ENCODE results near the gene OPCML.

OPCML gene

GRCh38 chr11:132674151-132674550 lies 858.1 kb downstream of the OPCML start:
- no peak for DNase-seq (ENCODE audit: low read depth, low spot score)

- no peak for DNase-seq (ENCODE audit: low read depth, low spot score)
Observed at GRCh38 chr11:132671851-132672370, 860.4 kb downstream of the OPCML start.

- DNase-seq (ENCODE audit: low read depth, low spot score), result no peak
Observed at GRCh38 chr11:132670921-132671675, 861.2 kb downstream of the OPCML start.

- DNase-seq (ENCODE audit: low read depth, low spot score), result no peak
Observed at GRCh38 chr11:132669949-132670348, 862.4 kb downstream of the OPCML start.

- DNase-seq (ENCODE audit: low read depth, low spot score), result no peak
Observed at GRCh38 chr11:132665205-132665604, 867.1 kb downstream of the OPCML start.

GRCh38 chr11:132658696-132659095 lies 873.6 kb downstream of the OPCML start:
- DNase-seq (ENCODE audit: low read depth, low spot score), result no peak

- DNase-seq (ENCODE audit: low read depth, low spot score), result no peak
Observed at GRCh38 chr11:132658004-132658403, 874.3 kb downstream of the OPCML start.

- no peak for DNase-seq (ENCODE audit: low read depth, low spot score)
Observed at GRCh38 chr11:132655187-132655855, 877.0 kb downstream of the OPCML start.

- DNase-seq (ENCODE audit: low read depth, low spot score), result no peak
Observed at GRCh38 chr11:132653237-132653636, 879.1 kb downstream of the OPCML start.

GRCh38 chr11:132650969-132651720 lies 881.2 kb downstream of the OPCML start:
- no peak for DNase-seq (ENCODE audit: low read depth, low spot score)

GRCh38 chr11:132649277-132649676 lies 883.0 kb downstream of the OPCML start:
- DNase-seq (ENCODE audit: low read depth, low spot score), result no peak

GRCh38 chr11:132648851-132649250 lies 883.5 kb downstream of the OPCML start:
- no peak for DNase-seq (ENCODE audit: low read depth, low spot score)

- no peak for DNase-seq (ENCODE audit: low read depth, low spot score)
Observed at GRCh38 chr11:132646890-132647289, 885.4 kb downstream of the OPCML start.

- DNase-seq (ENCODE audit: low read depth, low spot score), result no peak
Observed at GRCh38 chr11:132644520-132645239, 887.6 kb downstream of the OPCML start.

GRCh38 chr11:132643239-132643638 lies 889.1 kb downstream of the OPCML start:
- no peak for DNase-seq (ENCODE audit: low read depth, low spot score)

- DNase-seq (ENCODE audit: low read depth, low spot score), result no peak
Observed at GRCh38 chr11:132640952-132641351, 891.3 kb downstream of the OPCML start.

GRCh38 chr11:132639986-132640385 lies 892.3 kb downstream of the OPCML start:
- no peak for DNase-seq (ENCODE audit: low read depth, low spot score)

GRCh38 chr11:132639403-132639802 lies 892.9 kb downstream of the OPCML start:
- no peak for DNase-seq (ENCODE audit: low read depth, low spot score)

GRCh38 chr11:132638423-132638822 lies 893.9 kb downstream of the OPCML start:
- no peak for DNase-seq (ENCODE audit: low read depth, low spot score)

- DNase-seq (ENCODE audit: low read depth, low spot score), result no peak
Observed at GRCh38 chr11:132636523-132636922, 895.8 kb downstream of the OPCML start.

GRCh38 chr11:132632641-132633124 lies 899.6 kb downstream of the OPCML start:
- peak; percentile 13 for DNase-seq (ENCODE audit: low read depth, low spot score)

Data from brain pericyte (primary cell).